ENCODE data around the gene EIF2A. TPM values are rescaled to one million over a fixed set of nuclear protein-coding genes. Genes with fewer than 3 reads are reported as not detected.

Gene EIF2A
- total RNA-seq, 1 donor: 238 TPM

DNA sequence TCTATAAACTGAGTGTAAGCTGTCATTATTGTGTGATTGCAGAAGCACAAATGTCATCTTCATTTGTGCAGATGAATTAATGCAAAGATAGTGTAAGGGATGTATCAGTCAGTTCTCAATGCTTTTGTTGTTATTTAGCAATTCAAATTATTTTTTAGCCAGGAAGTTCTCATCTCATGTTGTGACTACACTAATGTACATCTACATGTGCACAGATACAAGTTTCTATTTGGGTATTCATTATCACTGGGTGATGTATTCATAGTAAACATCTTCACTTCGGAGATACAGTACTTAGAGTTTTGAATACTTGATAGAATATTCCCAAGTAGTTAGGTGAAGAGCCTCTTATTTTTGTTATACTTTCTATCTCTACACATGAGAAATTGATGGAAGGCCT, 11.1 kb downstream of the EIF2A start:
- H3K4me3 ChIP-seq (ENCODE audit: insufficient read depth, low read length): no peak overlapping the region
- no peak overlapping the region for H3K27ac ChIP-seq (ENCODE audit: low read depth, low read length)
- no peaks in the 10 kb centered on the region for H3K27me3 ChIP-seq (ENCODE audit: insufficient read depth, low read length)
- TF ChIP-seq, protein P1, sequence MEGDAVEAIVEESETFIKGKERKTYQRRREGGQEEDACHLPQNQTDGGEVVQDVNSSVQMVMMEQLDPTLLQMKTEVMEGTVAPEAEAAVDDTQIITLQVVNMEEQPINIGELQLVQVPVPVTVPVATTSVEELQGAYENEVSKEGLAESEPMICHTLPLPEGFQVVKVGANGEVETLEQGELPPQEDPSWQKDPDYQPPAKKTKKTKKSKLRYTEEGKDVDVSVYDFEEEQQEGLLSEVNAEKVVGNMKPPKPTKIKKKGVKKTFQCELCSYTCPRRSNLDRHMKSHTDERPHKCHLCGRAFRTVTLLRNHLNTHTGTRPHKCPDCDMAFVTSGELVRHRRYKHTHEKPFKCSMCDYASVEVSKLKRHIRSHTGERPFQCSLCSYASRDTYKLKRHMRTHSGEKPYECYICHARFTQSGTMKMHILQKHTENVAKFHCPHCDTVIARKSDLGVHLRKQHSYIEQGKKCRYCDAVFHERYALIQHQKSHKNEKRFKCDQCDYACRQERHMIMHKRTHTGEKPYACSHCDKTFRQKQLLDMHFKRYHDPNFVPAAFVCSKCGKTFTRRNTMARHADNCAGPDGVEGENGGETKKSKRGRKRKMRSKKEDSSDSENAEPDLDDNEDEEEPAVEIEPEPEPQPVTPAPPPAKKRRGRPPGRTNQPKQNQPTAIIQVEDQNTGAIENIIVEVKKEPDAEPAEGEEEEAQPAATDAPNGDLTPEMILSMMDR (IDR thresholded peaks at IDR 0.05; ENCODE audit: extremely low read depth, low read depth, low read length): no peak
- no peak overlapping the region for H2AFZ ChIP-seq (ENCODE audit: low read length)
- no peak overlapping the region for H3K4me2 ChIP-seq (ENCODE audit: insufficient read depth, low read length)
- H4K20me1 ChIP-seq (ENCODE audit: insufficient read depth, low read length): no peaks in the 10 kb centered on the region
- no peaks in the 10 kb centered on the region for H3K4me1 ChIP-seq (ENCODE audit: insufficient read depth, low read length)
- no peak for DNase-seq (ENCODE audit: insufficient read length, low spot score, missing footprints)
- no peaks in the 10 kb centered on the region for H3K9me3 ChIP-seq (ENCODE audit: low read depth, low read length)
- peaks cover 30% of the 10 kb centered on the region for H3K36me3 ChIP-seq (ENCODE audit: insufficient read depth, low read length)
- peaks cover 47% of the 10 kb centered on the region for H3K79me2 ChIP-seq (ENCODE audit: insufficient read depth, low read length)

DNA sequence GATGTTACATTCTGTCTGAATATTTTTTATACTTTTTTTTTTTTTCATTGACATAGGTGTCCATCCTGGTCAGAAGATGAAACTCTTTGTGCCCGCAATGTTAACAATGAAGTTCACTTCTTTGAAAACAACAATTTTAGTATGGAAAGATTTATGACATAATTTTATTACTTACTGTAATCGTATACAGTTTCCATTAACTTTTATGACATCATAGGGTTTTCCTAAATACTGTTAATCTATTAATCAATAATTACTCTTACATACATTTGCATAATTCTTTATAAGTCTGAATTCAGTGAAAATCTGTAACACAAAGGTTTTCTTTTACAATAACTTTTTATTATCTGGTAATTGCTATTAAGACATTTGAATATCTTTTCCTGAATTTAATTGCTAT, 17.7 kb downstream of the EIF2A start:
- no peaks in the 10 kb centered on the region for H3K79me2 ChIP-seq (ENCODE audit: insufficient read depth, low read length)
- peaks cover 42% of the 10 kb centered on the region for H3K36me3 ChIP-seq (ENCODE audit: insufficient read depth, low read length)
- H3K27me3 ChIP-seq (ENCODE audit: insufficient read depth, low read length): no peaks in the 10 kb centered on the region
- H3K4me2 ChIP-seq (ENCODE audit: insufficient read depth, low read length): no peak overlapping the region
- H3K27ac ChIP-seq (ENCODE audit: low read depth, low read length): no peak overlapping the region
- DNase-seq (ENCODE audit: insufficient read length, low spot score, missing footprints): no peak
- H2AFZ ChIP-seq (ENCODE audit: low read length): no peak overlapping the region
- no peaks in the 10 kb centered on the region for H3K4me1 ChIP-seq (ENCODE audit: insufficient read depth, low read length)
- no peaks in the 10 kb centered on the region for H4K20me1 ChIP-seq (ENCODE audit: insufficient read depth, low read length)
- H3K9me3 ChIP-seq (ENCODE audit: low read depth, low read length): no peaks in the 10 kb centered on the region
- H3K4me3 ChIP-seq (ENCODE audit: insufficient read depth, low read length): no peak overlapping the region
- TF ChIP-seq, protein P1 (IDR thresholded peaks at IDR 0.05; ENCODE audit: extremely low read depth, low read depth, low read length): no peak

DNA sequence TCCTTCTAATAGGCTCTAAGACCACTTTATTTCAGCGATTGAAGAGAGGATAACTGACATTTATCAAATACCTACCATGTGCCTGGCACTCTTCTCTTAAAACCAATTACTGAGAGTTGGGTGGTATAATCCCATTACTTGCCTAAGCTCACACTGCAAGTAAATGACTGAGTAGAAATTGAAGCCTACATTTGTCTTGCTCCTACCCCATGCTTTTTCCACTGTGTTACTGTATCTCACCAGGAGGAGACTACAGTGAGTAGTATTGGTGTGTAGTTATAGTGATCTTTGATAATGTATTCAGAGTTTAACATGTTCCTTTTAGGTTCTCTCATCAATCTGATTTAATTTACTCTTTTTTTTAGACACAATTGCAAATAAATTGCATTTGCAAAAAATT, 20.7 kb downstream of the EIF2A start:
- H3K36me3 ChIP-seq (ENCODE audit: insufficient read depth, low read length): peaks cover 50% of the 10 kb centered on the region
- no peaks in the 10 kb centered on the region for H3K4me1 ChIP-seq (ENCODE audit: insufficient read depth, low read length)

DNA sequence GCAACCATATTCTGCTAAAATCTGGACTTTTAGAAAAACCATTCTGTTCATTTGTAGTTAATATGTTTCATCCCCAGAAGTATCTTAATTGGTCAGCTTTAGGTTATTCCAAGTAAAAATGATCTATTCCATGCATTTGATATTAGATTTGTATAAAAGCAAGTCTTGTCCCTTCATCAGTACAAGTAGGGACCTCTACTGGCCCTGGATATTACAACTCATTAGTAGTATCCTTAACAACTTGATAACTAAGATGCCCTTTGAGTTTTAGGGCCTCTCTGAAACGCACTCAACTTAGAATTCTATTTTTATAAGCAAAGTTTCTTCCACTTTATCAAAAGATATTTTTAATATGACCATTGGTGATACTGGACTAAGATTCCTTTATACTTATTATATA, 31.3 kb downstream of the EIF2A start:
- Histone ChIP-seq H3K36me3 (ENCODE audit: insufficient read depth, low read length) (peaks cover 55% of the 10 kb centered on the region), H3K9me3 (ENCODE audit: low read depth, low read length) (no peaks in the 10 kb centered on the region), H3K4me3 (ENCODE audit: insufficient read depth, low read length) (no peak overlapping the region), H3K27ac (ENCODE audit: low read depth, low read length) (no peak overlapping the region), H2AFZ (ENCODE audit: low read length) (no peak overlapping the region), H4K20me1 (ENCODE audit: insufficient read depth, low read length) (no peaks in the 10 kb centered on the region), H3K79me2 (ENCODE audit: insufficient read depth, low read length) (peaks cover 3% of the 10 kb centered on the region), H3K27me3 (ENCODE audit: insufficient read depth, low read length) (no peaks in the 10 kb centered on the region), H3K4me2 (ENCODE audit: insufficient read depth, low read length) (no peak overlapping the region), H3K4me1 (ENCODE audit: insufficient read depth, low read length) (no peaks in the 10 kb centered on the region)
- TF ChIP-seq, protein P1 (IDR thresholded peaks at IDR 0.05; ENCODE audit: extremely low read depth, low read depth, low read length): no peak
- peak; percentile 31 for DNase-seq (ENCODE audit: insufficient read length, low spot score, missing footprints)

More for the DNA sequence above, 20.7 kb downstream of the EIF2A start:
- Histone ChIP-seq H3K27me3 (ENCODE audit: insufficient read depth, low read length) (no peaks in the 10 kb centered on the region), H3K27ac (ENCODE audit: low read depth, low read length) (no peak overlapping the region), H2AFZ (ENCODE audit: low read length) (no peak overlapping the region), H3K79me2 (ENCODE audit: insufficient read depth, low read length) (no peaks in the 10 kb centered on the region), H4K20me1 (ENCODE audit: insufficient read depth, low read length) (no peaks in the 10 kb centered on the region), H3K4me2 (ENCODE audit: insufficient read depth, low read length) (no peak overlapping the region), H3K4me3 (ENCODE audit: insufficient read depth, low read length) (no peak overlapping the region), H3K9me3 (ENCODE audit: low read depth, low read length) (no peaks in the 10 kb centered on the region)
- no peak for DNase-seq (ENCODE audit: insufficient read length, low spot score, missing footprints)
- TF ChIP-seq, protein P1 (IDR thresholded peaks at IDR 0.05; ENCODE audit: extremely low read depth, low read depth, low read length): no peak
